ENCODE measurements around the gene LRMDA. TPM values are rescaled to one million over a fixed set of nuclear protein-coding genes. Genes with fewer than 3 reads are reported as not detected.

The LRMDA gene
- total RNA-seq, 1 donor from 2014 or later = 18.7 TPM

- no peak for TF ChIP-seq CTCF (IDR thresholded peaks at IDR 0.05; ENCODE audit: insufficient read depth, low read length, poor library complexity, severe bottlenecking)
- H3K4me3 ChIP-seq (ENCODE audit: low read depth, low read length) = no peak overlapping the region
- H3K36me3 ChIP-seq (ENCODE audit: control insufficient read depth, insufficient read depth, low read length) = no peaks in the 10 kb centered on the region
- H3K27me3 ChIP-seq (ENCODE audit: control insufficient read depth, insufficient read depth, low read length) = no peaks in the 10 kb centered on the region
- no peak for DNase-seq (ENCODE audit: low read depth)
These were observed 199.3 kb downstream of the LRMDA start for GRCh38 chr10:75630746-75631145.

- no peak overlapping the region for H3K4me3 ChIP-seq (ENCODE audit: low read depth, low read length)
- no peaks in the 10 kb centered on the region for H3K27me3 ChIP-seq (ENCODE audit: control insufficient read depth, insufficient read depth, low read length)
- no peak for TF ChIP-seq CTCF (IDR thresholded peaks at IDR 0.05; ENCODE audit: insufficient read depth, low read length, poor library complexity, severe bottlenecking)
- DNase-seq (ENCODE audit: low read depth) = no peak
- no peaks in the 10 kb centered on the region for H3K36me3 ChIP-seq (ENCODE audit: control insufficient read depth, insufficient read depth, low read length)
These were observed 201.5 kb downstream of the LRMDA start for GRCh38 chr10:75632805-75633462.

- Histone ChIP-seq H3K27me3 (ENCODE audit: control insufficient read depth, insufficient read depth, low read length) (no peaks in the 10 kb centered on the region), H3K4me3 (ENCODE audit: low read depth, low read length) (no peak overlapping the region), H3K36me3 (ENCODE audit: control insufficient read depth, insufficient read depth, low read length) (no peaks in the 10 kb centered on the region)
- TF ChIP-seq CTCF (IDR thresholded peaks at IDR 0.05; ENCODE audit: insufficient read depth, low read length, poor library complexity, severe bottlenecking) = no peak
- DNase-seq (ENCODE audit: low read depth) = no peak
These were observed 202.1 kb downstream of the LRMDA start for GRCh38 chr10:75633568-75633967.

- Histone ChIP-seq H3K4me3 (ENCODE audit: low read depth, low read length) (no peak overlapping the region), H3K36me3 (ENCODE audit: control insufficient read depth, insufficient read depth, low read length) (no peaks in the 10 kb centered on the region), H3K27me3 (ENCODE audit: control insufficient read depth, insufficient read depth, low read length) (no peaks in the 10 kb centered on the region)
- TF ChIP-seq CTCF (IDR thresholded peaks at IDR 0.05; ENCODE audit: insufficient read depth, low read length, poor library complexity, severe bottlenecking) = no peak
- no peak for DNase-seq (ENCODE audit: low read depth)
These were observed 203.5 kb downstream of the LRMDA start for GRCh38 chr10:75634947-75635346.

GRCh38 chr10:75638752-75639151 is 207.3 kb downstream of the LRMDA start:
- DNase-seq (ENCODE audit: low read depth) = no peak
- no peaks in the 10 kb centered on the region for H3K36me3 ChIP-seq (ENCODE audit: control insufficient read depth, insufficient read depth, low read length)
- no peak overlapping the region for H3K4me3 ChIP-seq (ENCODE audit: low read depth, low read length)
- TF ChIP-seq CTCF (IDR thresholded peaks at IDR 0.05; ENCODE audit: insufficient read depth, low read length, poor library complexity, severe bottlenecking) = no peak
- no peaks in the 10 kb centered on the region for H3K27me3 ChIP-seq (ENCODE audit: control insufficient read depth, insufficient read depth, low read length)

- TF ChIP-seq CTCF (IDR thresholded peaks at IDR 0.05; ENCODE audit: insufficient read depth, low read length, poor library complexity, severe bottlenecking) = no peak
- Histone ChIP-seq H3K36me3 (ENCODE audit: control insufficient read depth, insufficient read depth, low read length) (no peaks in the 10 kb centered on the region), H3K27me3 (ENCODE audit: control insufficient read depth, insufficient read depth, low read length) (no peaks in the 10 kb centered on the region), H3K4me3 (ENCODE audit: low read depth, low read length) (no peak overlapping the region)
- DNase-seq (ENCODE audit: low read depth) = no peak
These were observed 208.3 kb downstream of the LRMDA start for GRCh38 chr10:75639736-75640135.
